Colonic mucosa (tissue), 4 donors: Measurements from ENCODE around the gene NSDHL. TPM values are rescaled to one million over a fixed set of nuclear protein-coding genes. Genes with fewer than 3 reads are reported as not detected.

Source experiments
- DNase-seq: peaks from one replicate; pipeline ENCODE4 v3.0.0-alpha.2; 2020
- H3K27ac ChIP-seq: fragments of 200-600 bp; one replicate; pipeline ENCODE4 v1.8.0; 2021
- H3K27me3 ChIP-seq: fragments of 200-600 bp; one replicate; pipeline ENCODE4 v1.8.0; 2021
- H3K36me3 ChIP-seq: fragments of 200-600 bp; one replicate; pipeline ENCODE4 v1.8.0; 2021
- H3K4me1 ChIP-seq: fragments of 200-600 bp; one replicate; pipeline ENCODE4 v1.8.0; 2021; ENCODE audit warnings: mild to moderate bottlenecking
- H3K4me3 ChIP-seq: fragments of 200-600 bp; one replicate; pipeline ENCODE4 v1.8.0; 2021
- H3K9ac ChIP-seq, 2 donors: one replicate each; pipeline ENCODE4 v1.7.0; 2013; ENCODE audit warnings: control low read depth in 2 of 2, low read depth in 2 of 2, low read length in 2 of 2
- H3K9me3 ChIP-seq: fragments of 200-600 bp; one replicate; pipeline ENCODE4 v1.8.0; 2021
- intact Hi-C: fragments of 100-400 bp; cut with DNase I; formaldehyde crosslinking; loops from one replicate; pipeline ENCODE4 v1.14.1; 2022
- total RNA-seq, 2 donors: library from RNA; stranded (reverse); fragmentation: NEBNext Ultra II Directional in 1 of 2; extraction: Animal tissue kit (Norgen Biotek cat#: 25700) in 1 of 2; gene quantifications; one replicate each; pipeline ENCODE4 v1.2.1, GENCODE V29; 2021
- TF ChIP-seq, protein P1 (sequence below): fragments of 200-600 bp; IDR thresholded peaks from one replicate; pipeline ENCODE4 v1.8.0; 2022; ENCODE audit warnings: antibody characterized with exemption, mild to moderate bottlenecking
- donor health status: healthy.
- donor health status: DM: no; HTN: no; CAD: no.
- donor health status: DM: no; HTN: no; CAD: no.

Gene NSDHL
- total RNA-seq, 2 donors from 2014 or later = 25.3 to 28.8 TPM

DNA sequence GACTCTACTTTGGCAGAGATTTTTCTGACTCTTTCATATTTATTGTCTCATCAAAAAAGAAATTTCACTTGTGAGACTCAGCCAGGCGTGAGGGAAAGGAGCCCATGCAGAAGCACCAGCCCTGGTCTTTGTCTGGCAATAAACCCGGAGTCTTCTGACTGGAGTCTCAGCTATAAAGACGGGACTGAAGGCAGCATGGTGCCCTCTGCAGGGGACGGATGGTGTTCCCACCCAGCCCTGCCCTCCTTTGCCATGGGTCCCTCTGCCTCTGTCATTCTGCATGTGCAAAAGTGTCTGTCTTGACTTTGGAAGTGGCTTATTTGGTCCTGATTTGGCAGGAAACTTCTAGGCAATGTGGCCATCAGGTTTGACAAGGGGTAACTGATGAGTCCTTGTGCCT, 81.2 kb downstream of the NSDHL start:
- no peaks in the 10 kb centered on the region for H3K9me3 ChIP-seq
- intact Hi-C loops = no loop called here
- TF ChIP-seq, protein P1, sequence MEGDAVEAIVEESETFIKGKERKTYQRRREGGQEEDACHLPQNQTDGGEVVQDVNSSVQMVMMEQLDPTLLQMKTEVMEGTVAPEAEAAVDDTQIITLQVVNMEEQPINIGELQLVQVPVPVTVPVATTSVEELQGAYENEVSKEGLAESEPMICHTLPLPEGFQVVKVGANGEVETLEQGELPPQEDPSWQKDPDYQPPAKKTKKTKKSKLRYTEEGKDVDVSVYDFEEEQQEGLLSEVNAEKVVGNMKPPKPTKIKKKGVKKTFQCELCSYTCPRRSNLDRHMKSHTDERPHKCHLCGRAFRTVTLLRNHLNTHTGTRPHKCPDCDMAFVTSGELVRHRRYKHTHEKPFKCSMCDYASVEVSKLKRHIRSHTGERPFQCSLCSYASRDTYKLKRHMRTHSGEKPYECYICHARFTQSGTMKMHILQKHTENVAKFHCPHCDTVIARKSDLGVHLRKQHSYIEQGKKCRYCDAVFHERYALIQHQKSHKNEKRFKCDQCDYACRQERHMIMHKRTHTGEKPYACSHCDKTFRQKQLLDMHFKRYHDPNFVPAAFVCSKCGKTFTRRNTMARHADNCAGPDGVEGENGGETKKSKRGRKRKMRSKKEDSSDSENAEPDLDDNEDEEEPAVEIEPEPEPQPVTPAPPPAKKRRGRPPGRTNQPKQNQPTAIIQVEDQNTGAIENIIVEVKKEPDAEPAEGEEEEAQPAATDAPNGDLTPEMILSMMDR = no peak

GRCh38 chrX:152912641-152913040, 81.8 kb downstream of the NSDHL start:
- Histone ChIP-seq H3K9me3 (no peaks in the 10 kb centered on the region), H3K36me3 (no peaks in the 10 kb centered on the region), H3K27ac (no peak overlapping the region), H3K9ac (no peak overlapping the region), H3K4me3 (no peak overlapping the region), H3K27me3 (no peaks in the 10 kb centered on the region), H3K4me1 (no peaks in the 10 kb centered on the region)
- intact Hi-C loops = no loop called here
- TF ChIP-seq, protein P1 = no peak
- DNase-seq = no peak

More for the DNA sequence above, 81.2 kb downstream of the NSDHL start:
- H3K9ac ChIP-seq = no peak overlapping the region
- no peaks in the 10 kb centered on the region for H3K4me1 ChIP-seq
- no peaks in the 10 kb centered on the region for H3K27me3 ChIP-seq
- H3K4me3 ChIP-seq = no peak overlapping the region
- no peak overlapping the region for H3K27ac ChIP-seq
- DNase-seq = no peak
- H3K36me3 ChIP-seq = no peaks in the 10 kb centered on the region

- TF ChIP-seq, protein P1 = no peak
- intact Hi-C loops = no loop called here
- no peaks in the 10 kb centered on the region for H3K36me3 ChIP-seq
- no peak overlapping the region for H3K4me3 ChIP-seq
- H3K9ac ChIP-seq = no peak overlapping the region
- no peak overlapping the region for H3K27ac ChIP-seq
- H3K27me3 ChIP-seq = no peaks in the 10 kb centered on the region
- no peak for DNase-seq
- H3K9me3 ChIP-seq = no peaks in the 10 kb centered on the region
- H3K4me1 ChIP-seq = no peaks in the 10 kb centered on the region
Observed at GRCh38 chrX:152913346-152913745, 82.5 kb downstream of the NSDHL start.

DNA sequence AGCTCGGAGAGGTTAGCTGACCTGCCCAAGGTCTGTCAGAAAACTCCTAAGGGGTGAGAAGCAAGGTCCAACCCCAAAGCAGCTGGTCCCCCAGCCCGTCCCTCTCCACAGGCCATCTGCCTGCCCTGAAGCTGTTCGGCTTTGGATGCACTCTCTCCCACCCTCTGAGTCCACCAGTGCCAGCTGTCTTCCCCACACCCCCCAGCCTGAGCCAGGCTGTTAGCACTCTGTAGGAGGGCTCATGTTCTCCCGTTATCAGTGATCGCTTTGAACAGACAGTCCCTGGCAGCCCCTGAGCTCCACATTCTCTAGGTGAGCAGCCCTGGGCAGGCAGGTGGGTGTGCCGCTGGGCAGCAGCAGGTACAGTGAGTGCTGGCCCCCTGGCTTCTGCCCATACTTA, 83.0 kb downstream of the NSDHL start:
- Histone ChIP-seq H3K4me1 (no peaks in the 10 kb centered on the region), H3K36me3 (no peaks in the 10 kb centered on the region), H3K9me3 (no peaks in the 10 kb centered on the region), H3K9ac (no peak overlapping the region), H3K27me3 (no peaks in the 10 kb centered on the region), H3K27ac (no peak overlapping the region), H3K4me3 (no peak overlapping the region)
- DNase-seq = no peak
- TF ChIP-seq, protein P1 = no peak
- intact Hi-C loops = no loop called here

DNA sequence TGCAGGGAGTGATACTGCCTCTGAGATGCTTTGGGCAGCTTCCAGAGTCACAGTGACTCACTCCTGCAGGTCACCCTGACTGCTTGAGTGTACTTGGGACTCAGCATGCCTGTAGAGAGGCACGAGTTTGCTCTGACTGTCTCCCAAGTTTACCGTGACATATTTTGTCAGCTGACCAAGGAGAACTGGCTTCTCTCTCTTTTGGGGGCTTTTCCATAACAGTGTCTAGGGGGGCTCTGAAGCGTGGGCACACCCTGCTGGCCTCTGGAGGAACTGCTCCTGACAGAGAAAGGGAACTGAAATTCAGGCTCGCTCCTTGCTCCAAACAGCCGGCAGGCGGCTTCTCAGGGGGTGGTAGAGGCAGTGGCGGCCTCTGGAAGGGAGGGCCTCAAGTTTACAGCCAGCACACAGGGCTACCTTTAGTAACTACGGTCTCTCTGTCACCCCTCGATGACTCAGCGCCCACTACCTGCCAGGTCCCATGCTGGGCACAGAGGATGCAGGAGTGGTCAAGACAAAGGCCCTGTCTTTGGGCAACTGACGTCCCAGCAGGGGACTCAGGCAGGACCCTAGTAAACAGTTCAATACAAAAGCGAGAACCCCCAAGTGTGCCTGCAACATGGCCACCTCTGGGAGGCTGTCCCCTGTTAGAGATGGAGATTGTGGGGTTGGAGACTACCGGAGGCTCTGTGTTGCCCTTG, 84.8 kb downstream of the NSDHL start:
- Histone ChIP-seq H3K27me3 (no peaks in the 10 kb centered on the region), H3K9ac (no peak overlapping the region), H3K4me1 (no peaks in the 10 kb centered on the region), H3K27ac (no peak overlapping the region), H3K4me3 (no peak overlapping the region), H3K36me3 (no peaks in the 10 kb centered on the region), H3K9me3 (no peaks in the 10 kb centered on the region)
- TF ChIP-seq, protein P1 = peak; percentile 40
- DNase-seq = no peak
- intact Hi-C loops = loop anchor here (5.0 kb wide), 1 partner anchor 48 kb away; no protein-coding TSS in a partner anchor
